HEK293T (cell line): ENCODE data around the gene EPS8.

ENCODE experiments used
- CTCF ChIA-PET: fragments of 350-600 bp; formaldehyde crosslinking; extraction: SDS; loops from one replicate; lab custom pipeline; 2021; ENCODE audit warnings: antibody characterized with exemption, inconsistent platforms; lab: Yijun Ruan, JAX
- POLR2A ChIA-PET: fragments of 350-600 bp; formaldehyde crosslinking; extraction: SDS; loops from one replicate; lab custom pipeline; 2020; ENCODE audit warnings: antibody characterized with exemption, inconsistent platforms; lab: Yijun Ruan, JAX
- DNase-seq: peaks from one replicate; pipeline ENCODE4 v3.0.0; 2012; ENCODE audit warnings: mixed read lengths; ENCODE audit errors: extremely low spot score
- ARNT ChIP-seq: fragments of 450-650 bp; IDR thresholded peaks from 2 replicates; pipeline ENCODE4 v1.6.1; 2017; ENCODE audit warnings: mild to moderate bottlenecking
- BHLHE40 ChIP-seq: fragments of 450-650 bp; IDR thresholded peaks from 2 replicates; pipeline ENCODE4 v1.6.1; 2016; ENCODE audit warnings: mild to moderate bottlenecking, moderate library complexity, borderline replicate concordance
- CTBP1 ChIP-seq: fragments of 450-650 bp; IDR thresholded peaks from 2 replicates; pipeline ENCODE4 v1.6.1; 2016; ENCODE audit warnings: borderline replicate concordance
- ELF4 ChIP-seq: fragments of 450-650 bp; IDR thresholded peaks from 2 replicates; pipeline ENCODE4 v1.6.1; 2017; ENCODE audit warnings: antibody characterized with exemption
- FOXA1 ChIP-seq: fragments of 450-650 bp; IDR thresholded peaks from 2 replicates; pipeline ENCODE4 v1.6.1; 2016; ENCODE audit warnings: mild to moderate bottlenecking
- FOXK2 ChIP-seq: fragments of 450-650 bp; IDR thresholded peaks from 2 replicates; pipeline ENCODE4 v1.6.1; 2016; ENCODE audit warnings: mild to moderate bottlenecking
- FOXM1 ChIP-seq: fragments of 450-650 bp; IDR thresholded peaks from 2 replicates; pipeline ENCODE4 v1.6.1; 2017; ENCODE audit warnings: mild to moderate bottlenecking, borderline replicate concordance
- HDGF ChIP-seq: fragments of 450-650 bp; IDR thresholded peaks from 2 replicates; pipeline ENCODE4 v1.6.1; 2017; ENCODE audit warnings: antibody characterized with exemption, borderline replicate concordance
- L3MBTL2 ChIP-seq: fragments of 450-650 bp; conservative IDR thresholded peaks from 2 replicates; pipeline ENCODE4 v1.6.1; 2016; ENCODE audit warnings: mild to moderate bottlenecking
- LEF1 ChIP-seq: fragments of 450-650 bp; IDR thresholded peaks from 2 replicates; pipeline ENCODE4 v1.6.1; 2017; ENCODE audit warnings: mild to moderate bottlenecking, borderline replicate concordance
- NFRKB ChIP-seq: fragments of 450-650 bp; IDR thresholded peaks from 2 replicates; pipeline ENCODE4 v1.6.1; 2016; ENCODE audit warnings: mild to moderate bottlenecking, moderate library complexity
- SP1 ChIP-seq: fragments of 450-650 bp; IDR thresholded peaks from 2 replicates; pipeline ENCODE4 v1.6.1; 2017
- SUZ12 ChIP-seq: fragments of 450-650 bp; IDR thresholded peaks from 2 replicates; pipeline ENCODE4 v1.6.1; 2016; ENCODE audit warnings: mild to moderate bottlenecking
- TARDBP ChIP-seq: fragments of 450-650 bp; IDR thresholded peaks from 2 replicates; pipeline ENCODE4 v1.6.1; 2016
- ZNF384 ChIP-seq: fragments of 450-650 bp; IDR thresholded peaks from 2 replicates; pipeline ENCODE4 v1.6.1; 2016
- TF ChIP-seq, protein P1 (sequence below): fragments of 450-650 bp; IDR thresholded peaks from 2 replicates; pipeline ENCODE4 v1.6.1; 2016

Gene EPS8

DNA sequence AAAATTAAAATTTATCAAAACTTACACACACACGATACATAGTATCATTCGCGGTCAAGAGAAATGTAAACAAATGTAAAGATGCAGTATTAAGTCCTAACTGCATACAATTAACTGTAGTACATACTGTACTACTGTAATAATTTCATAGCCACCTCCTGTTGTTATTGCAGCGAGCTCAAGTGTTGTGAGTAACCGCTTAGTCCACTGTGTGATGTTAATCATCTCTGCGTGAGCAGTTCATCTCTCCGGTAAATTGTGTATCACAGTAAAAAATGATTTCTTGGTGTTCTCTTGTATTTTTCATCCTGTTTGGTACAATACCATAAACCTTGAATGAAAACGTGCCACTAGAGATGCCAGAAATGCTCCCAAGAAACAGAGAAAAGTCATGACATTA lies 6.5 kb downstream of the EPS8 start:
- POLR2A ChIA-PET: no interaction called here
- CTCF ChIA-PET: no interaction called here

DNA sequence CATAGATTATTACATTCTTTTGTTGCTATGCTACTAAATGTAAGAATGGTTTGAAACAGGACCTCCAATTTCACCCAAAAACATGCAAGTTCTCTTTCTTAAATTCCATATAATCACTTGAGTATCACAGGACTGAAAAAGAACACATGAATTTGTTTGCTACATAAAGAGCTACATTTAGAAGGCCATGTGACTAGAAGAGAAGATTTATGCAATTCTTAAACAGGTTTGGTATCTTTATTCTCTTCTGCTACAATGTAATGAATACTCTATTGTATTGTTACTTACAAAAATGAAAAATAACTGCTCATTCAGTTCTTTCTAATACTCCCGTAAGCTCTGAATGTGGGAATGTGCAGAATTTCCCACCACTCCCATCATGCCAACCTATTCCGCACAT lies 9.3 kb downstream of the EPS8 start:
- TF ChIP-seq LEF1 (no peak), ELF4 (no peak), FOXM1 (no peak), FOXA1 (no peak), ARNT (no peak), HDGF (no peak), L3MBTL2 (no peak)
- POLR2A ChIA-PET: interaction anchor here (2.0 kb wide), 1 partner anchor 9 kb away, joined by 11 read pairs; the partner anchor contains the start of gene EPS8
- CTCF ChIA-PET: no interaction called here
- no peak for DNase-seq

More for the DNA sequence above, 6.5 kb downstream of the EPS8 start:
- no peak for DNase-seq
- TF ChIP-seq LEF1 (no peak), CTBP1 (no peak), ZNF384 (no peak), SP1 (no peak), ELF4 (no peak), BHLHE40 (no peak), HDGF (no peak), FOXK2 (no peak), TARDBP (no peak), FOXM1 (no peak), SUZ12 (no peak), L3MBTL2 (no peak), NFRKB (no peak), FOXA1 (no peak), ARNT (no peak)
- TF ChIP-seq, protein P1, sequence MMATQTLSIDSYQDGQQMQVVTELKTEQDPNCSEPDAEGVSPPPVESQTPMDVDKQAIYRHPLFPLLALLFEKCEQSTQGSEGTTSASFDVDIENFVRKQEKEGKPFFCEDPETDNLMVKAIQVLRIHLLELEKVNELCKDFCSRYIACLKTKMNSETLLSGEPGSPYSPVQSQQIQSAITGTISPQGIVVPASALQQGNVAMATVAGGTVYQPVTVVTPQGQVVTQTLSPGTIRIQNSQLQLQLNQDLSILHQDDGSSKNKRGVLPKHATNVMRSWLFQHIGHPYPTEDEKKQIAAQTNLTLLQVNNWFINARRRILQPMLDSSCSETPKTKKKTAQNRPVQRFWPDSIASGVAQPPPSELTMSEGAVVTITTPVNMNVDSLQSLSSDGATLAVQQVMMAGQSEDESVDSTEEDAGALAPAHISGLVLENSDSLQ: no peak

DNA sequence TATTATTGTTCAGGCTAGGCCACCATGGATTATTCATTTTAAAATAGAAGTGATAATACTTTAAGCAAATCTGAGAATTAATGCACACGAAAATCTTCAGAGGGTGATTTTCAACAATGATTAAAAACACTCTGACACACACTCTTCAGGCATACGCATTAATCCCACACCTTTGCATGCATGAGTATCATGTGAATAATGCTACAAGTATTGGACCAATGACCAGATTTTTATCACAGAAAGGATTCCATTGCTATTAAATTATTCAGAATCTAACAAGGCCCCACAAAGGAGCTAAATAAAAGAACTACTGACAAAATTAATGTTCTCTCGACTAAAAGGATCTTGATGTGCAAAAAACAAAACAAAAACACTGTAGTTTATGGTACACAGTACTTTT lies 11.1 kb downstream of the EPS8 start:
- TF ChIP-seq ARNT: no peak
- DNase-seq: no peak
- ChIA-PET POLR2A (no interaction called here), CTCF (no interaction called here)

DNA sequence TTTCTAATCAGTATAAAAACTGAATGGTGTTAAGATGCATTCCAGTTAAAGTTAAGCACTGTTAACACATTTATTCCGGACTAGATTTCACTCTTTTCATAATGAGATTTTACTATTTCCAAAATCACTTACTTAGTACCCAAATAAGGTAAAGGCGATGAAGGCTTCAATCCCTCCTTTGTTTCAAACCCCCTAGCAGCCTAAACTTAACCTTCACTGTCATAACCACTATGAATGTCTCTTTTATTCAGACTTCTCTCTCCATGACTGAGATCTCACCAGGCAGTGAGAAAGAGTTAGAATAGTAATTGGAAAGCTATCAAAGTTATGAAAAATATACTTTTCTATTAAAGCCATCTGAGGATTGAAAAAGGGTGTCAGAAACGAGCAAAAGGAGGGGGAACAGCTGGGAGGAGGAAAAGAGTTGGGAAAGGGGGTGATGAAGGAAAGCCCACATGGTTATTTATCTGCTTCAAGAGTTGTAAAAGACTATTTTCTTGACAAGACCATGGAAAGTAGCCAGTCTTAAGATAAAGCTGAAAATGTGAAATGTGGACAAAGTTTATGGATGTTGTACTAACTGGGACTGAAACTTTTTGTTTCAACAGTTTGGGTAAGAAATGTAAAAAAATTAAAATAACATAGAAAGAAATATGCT lies 11.7 kb downstream of the EPS8 start:
- CTCF ChIA-PET: no interaction called here
- POLR2A ChIA-PET: interaction anchor here (3.1 kb wide), 1 partner anchor 12 kb away, joined by 12 read pairs; the partner anchor contains the start of gene EPS8
- no peak for TF ChIP-seq BHLHE40

DNA sequence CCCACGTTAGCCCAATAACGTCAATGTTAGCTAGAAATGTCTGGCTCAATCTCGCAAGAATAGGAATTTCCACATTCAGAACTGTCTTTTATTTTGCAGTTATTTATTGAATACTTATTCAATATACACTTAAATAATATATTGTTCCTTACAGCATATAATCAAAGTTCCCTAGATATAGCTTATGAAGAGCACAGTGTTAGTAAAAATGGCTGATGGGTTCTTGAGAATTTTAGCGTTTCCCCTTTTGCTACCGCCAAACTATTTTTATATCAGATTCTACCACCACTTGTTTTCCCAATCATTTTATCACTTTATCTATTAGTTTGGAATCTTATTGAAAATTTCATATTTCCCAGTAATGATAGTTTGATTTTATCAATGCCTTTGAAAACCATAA lies 12.7 kb downstream of the EPS8 start:
- TF ChIP-seq FOXM1 (no peak), TARDBP (no peak), ARNT (no peak), LEF1 (no peak), BHLHE40 (no peak), L3MBTL2 (no peak), ELF4 (no peak), ZNF384 (no peak), NFRKB (no peak), FOXK2 (no peak), SP1 (no peak), FOXA1 (no peak), CTBP1 (no peak), HDGF (no peak), SUZ12 (no peak)
- TF ChIP-seq, protein P1: no peak
- POLR2A ChIA-PET: interaction anchor here (3.1 kb wide), 1 partner anchor 12 kb away, joined by 12 read pairs; the partner anchor contains the start of gene EPS8
- DNase-seq: no peak
- CTCF ChIA-PET: no interaction called here

More for the DNA sequence above, 11.7 kb downstream of the EPS8 start:
- no peak for DNase-seq

DNA sequence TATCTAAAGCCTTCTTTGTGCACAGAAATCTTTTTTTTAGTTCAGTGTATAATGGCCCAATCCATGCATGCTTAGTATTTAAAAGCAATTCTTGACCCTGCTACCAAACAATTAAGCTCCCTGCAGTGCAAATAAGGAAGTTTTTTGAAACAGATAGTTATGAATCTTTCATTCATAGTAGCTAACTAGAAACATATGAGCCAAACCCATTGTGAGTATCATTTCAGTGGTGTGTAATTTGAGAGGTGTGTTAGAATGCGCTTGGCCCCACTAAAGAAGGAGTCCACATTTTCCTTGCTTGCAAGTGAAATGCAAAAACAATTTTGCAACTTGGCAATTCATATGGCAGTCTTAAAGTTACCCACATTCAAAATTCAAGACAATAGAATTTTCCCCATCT lies 14.4 kb downstream of the EPS8 start:
- ChIA-PET POLR2A (interaction anchor here (3.1 kb wide), 1 partner anchor 14 kb away, joined by 12 read pairs; the partner anchor contains the start of gene EPS8), CTCF (interaction anchor here (0.6 kb wide), 1 partner anchor 148 kb away, joined by 3 read pairs; no protein-coding TSS in a partner anchor)
- DNase-seq: no peak
- TF ChIP-seq ZNF384 (no peak), ARNT (no peak), FOXK2 (no peak), FOXM1 (no peak), SP1 (no peak), FOXA1 (no peak), SUZ12 (no peak), ELF4 (no peak), L3MBTL2 (no peak), NFRKB (no peak), LEF1 (no peak), CTBP1 (no peak), BHLHE40 (no peak), TARDBP (no peak), HDGF (no peak)
- TF ChIP-seq, protein P1: no peak
